ENCODE measurements around the gene POLR1A. TPM values are rescaled to one million over a fixed set of nuclear protein-coding genes. Genes with fewer than 3 reads are reported as not detected.

Gene POLR1A
- total RNA-seq, 1 experiment from 2014 or later, result 29.7 TPM

- Histone ChIP-seq H3F3A (ENCODE audit: insufficient read depth, low read depth) (peaks cover 27% of the 10 kb centered on the region), H4K20me1 (ENCODE audit: insufficient read depth) (no peaks in the 10 kb centered on the region), H3K27ac (no peak overlapping the region), H3K4me1 (replicated peaks; ENCODE audit: insufficient read depth) (peaks cover 15% of the 10 kb centered on the region), H3K9me2 (ENCODE audit: insufficient read depth) (no peaks in the 10 kb centered on the region), H3K79me2 (ENCODE audit: low read depth) (0 out of 2 replicates have a peak, but pooled peaks cover 4% of the 10 kb centered on the region), H3K4me3 (no peak overlapping the region), H2AFZ (no peak overlapping the region), H3K4me2 (no peak overlapping the region), H3K9me3 (ENCODE audit: insufficient read depth, low read depth) (no peaks in the 10 kb centered on the region), H3K36me3 (ENCODE audit: low read depth) (peaks cover 51% of the 10 kb centered on the region), H3K27me3 (ENCODE audit: insufficient read depth, low read depth) (no peaks in the 10 kb centered on the region)
- BruUV-seq (replicated peaks), result no TSS peak
- ChIA-PET CTCF (no interaction called here), POLR2A (ENCODE audit: unreplicated experiment) (no interaction called here)
- DNase-seq, result no peak
- intact Hi-C loops (cut with micrococcal nuclease; ENCODE audit: unreplicated experiment), result no loop called here
- TF ChIP-seq, protein P1, sequence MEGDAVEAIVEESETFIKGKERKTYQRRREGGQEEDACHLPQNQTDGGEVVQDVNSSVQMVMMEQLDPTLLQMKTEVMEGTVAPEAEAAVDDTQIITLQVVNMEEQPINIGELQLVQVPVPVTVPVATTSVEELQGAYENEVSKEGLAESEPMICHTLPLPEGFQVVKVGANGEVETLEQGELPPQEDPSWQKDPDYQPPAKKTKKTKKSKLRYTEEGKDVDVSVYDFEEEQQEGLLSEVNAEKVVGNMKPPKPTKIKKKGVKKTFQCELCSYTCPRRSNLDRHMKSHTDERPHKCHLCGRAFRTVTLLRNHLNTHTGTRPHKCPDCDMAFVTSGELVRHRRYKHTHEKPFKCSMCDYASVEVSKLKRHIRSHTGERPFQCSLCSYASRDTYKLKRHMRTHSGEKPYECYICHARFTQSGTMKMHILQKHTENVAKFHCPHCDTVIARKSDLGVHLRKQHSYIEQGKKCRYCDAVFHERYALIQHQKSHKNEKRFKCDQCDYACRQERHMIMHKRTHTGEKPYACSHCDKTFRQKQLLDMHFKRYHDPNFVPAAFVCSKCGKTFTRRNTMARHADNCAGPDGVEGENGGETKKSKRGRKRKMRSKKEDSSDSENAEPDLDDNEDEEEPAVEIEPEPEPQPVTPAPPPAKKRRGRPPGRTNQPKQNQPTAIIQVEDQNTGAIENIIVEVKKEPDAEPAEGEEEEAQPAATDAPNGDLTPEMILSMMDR (conservative IDR thresholded peaks at IDR 0.05), result no peak
- no peak for TF ChIP-seq EZH2 (IDR thresholded peaks at IDR 0.05; ENCODE audit: low read depth)
Observed at GRCh38 chr2:86069091-86069685, 36.5 kb downstream of the POLR1A start.

GRCh38 chr2:86068648-86069047, 37.0 kb downstream of the POLR1A start:
- peaks cover 54% of the 10 kb centered on the region for H3K36me3 ChIP-seq (ENCODE audit: low read depth)
- no peaks in the 10 kb centered on the region for H3K27me3 ChIP-seq (ENCODE audit: insufficient read depth, low read depth)
- no peaks in the 10 kb centered on the region for H4K20me1 ChIP-seq (ENCODE audit: insufficient read depth)
- peaks cover 32% of the 10 kb centered on the region for H3F3A ChIP-seq (ENCODE audit: insufficient read depth, low read depth)
- H3K9me3 ChIP-seq (ENCODE audit: insufficient read depth, low read depth), result no peaks in the 10 kb centered on the region
- no peak overlapping the region for H2AFZ ChIP-seq
- TF ChIP-seq, protein P1 (conservative IDR thresholded peaks at IDR 0.05), result no peak
- no peak for TF ChIP-seq EZH2 (IDR thresholded peaks at IDR 0.05; ENCODE audit: low read depth)
- CTCF ChIA-PET, result no interaction called here
- H3K4me2 ChIP-seq, result no peak overlapping the region
- DNase-seq, result no peak
- BruUV-seq (replicated peaks), result no TSS peak
- POLR2A ChIA-PET (ENCODE audit: unreplicated experiment), result no interaction called here
- no peak overlapping the region for H3K4me3 ChIP-seq
- no peaks in the 10 kb centered on the region for H3K9me2 ChIP-seq (ENCODE audit: insufficient read depth)
- H3K4me1 ChIP-seq (replicated peaks; ENCODE audit: insufficient read depth), result peaks cover 21% of the 10 kb centered on the region
- 0 out of 2 replicates have a peak, but pooled peaks cover 4% of the 10 kb centered on the region for H3K79me2 ChIP-seq (ENCODE audit: low read depth)
- intact Hi-C loops (cut with micrococcal nuclease; ENCODE audit: unreplicated experiment), result no loop called here
- no peak overlapping the region for H3K27ac ChIP-seq

DNA sequence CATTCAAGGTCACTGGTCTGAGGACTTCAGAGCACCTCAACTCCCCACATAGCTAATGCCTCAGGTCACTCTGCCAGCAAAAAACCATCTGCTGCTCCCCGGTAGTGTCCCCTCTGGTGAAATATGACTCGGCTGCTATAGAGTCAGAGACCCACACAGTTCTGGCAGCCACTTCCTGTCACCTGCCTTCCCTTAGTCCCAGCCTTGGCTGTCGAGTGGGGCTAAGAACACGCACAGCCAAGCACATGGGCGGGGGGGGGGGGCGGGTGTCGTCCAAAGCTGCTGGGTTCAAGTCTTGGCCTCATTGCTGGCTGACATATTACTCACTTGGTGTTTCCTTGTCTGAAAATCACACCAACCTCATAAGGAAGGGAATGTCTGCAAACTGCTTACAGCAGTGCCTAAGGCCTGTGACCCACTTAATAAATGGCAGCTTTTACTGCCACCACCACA, 37.5 kb downstream of the POLR1A start:
- no peak for TF ChIP-seq EZH2 (IDR thresholded peaks at IDR 0.05; ENCODE audit: low read depth)
- TF ChIP-seq, protein P1 (conservative IDR thresholded peaks at IDR 0.05), result no peak
- no peak overlapping the region for H3K27ac ChIP-seq
- no peak overlapping the region for H3K4me3 ChIP-seq
- H3K9me2 ChIP-seq (ENCODE audit: insufficient read depth), result no peaks in the 10 kb centered on the region
- no peaks in the 10 kb centered on the region for H3K9me3 ChIP-seq (ENCODE audit: insufficient read depth, low read depth)
- no peaks in the 10 kb centered on the region for H3K27me3 ChIP-seq (ENCODE audit: insufficient read depth, low read depth)
- POLR2A ChIA-PET (ENCODE audit: unreplicated experiment), result no interaction called here
- H4K20me1 ChIP-seq (ENCODE audit: insufficient read depth), result no peaks in the 10 kb centered on the region
- BruUV-seq (replicated peaks), result no TSS peak
- H3K4me1 ChIP-seq (replicated peaks; ENCODE audit: insufficient read depth), result peaks cover 26% of the 10 kb centered on the region
- peaks cover 58% of the 10 kb centered on the region for H3K36me3 ChIP-seq (ENCODE audit: low read depth)
- intact Hi-C loops (cut with micrococcal nuclease; ENCODE audit: unreplicated experiment), result no loop called here
- DNase-seq, result no peak
- H3K79me2 ChIP-seq (ENCODE audit: low read depth), result peaks cover 9% of the 10 kb centered on the region; the same call in 1 of the 2 replicates
- peaks cover 35% of the 10 kb centered on the region for H3F3A ChIP-seq (ENCODE audit: insufficient read depth, low read depth)
- H2AFZ ChIP-seq, result no peak overlapping the region
- H3K4me2 ChIP-seq, result no peak overlapping the region
- CTCF ChIA-PET, result no interaction called here

All from PC-9 (cell line).